Common myeloid progenitor, CD34-positive (primary cell): Measurements from ENCODE around the gene PBX4. TPM values are rescaled to one million over a fixed set of nuclear protein-coding genes. Genes with fewer than 3 reads are reported as not detected.
A peak's percentile ranks its signal among the peaks of the same experiment; 100 is the strongest.
"Not testable (repeated sequence)": the region's sequence is repeated elsewhere in the genome, so short reads cannot be mapped to it uniquely, and the experiment has no call there.

Experiments
- CTCF ChIA-PET: fragments of 350-600 bp; sonication (Branson Sonifier 250); formaldehyde crosslinking; loops from one replicate; lab custom pipeline; 2021; ENCODE audit warnings: antibody characterized with exemption; lab: Charles Lee
- POLR2A ChIA-PET: fragments of 350-600 bp; sonication (Branson Sonifier 250); formaldehyde crosslinking; loops from one replicate; lab custom pipeline; 2021; ENCODE audit warnings: antibody characterized with exemption; lab: Charles Lee
- DNase-seq, 3 donors: peaks; one replicate each; pipeline versions ENCODE4 v3.0.0 to v3.0.0-alpha.2; 2013
- H3K27ac ChIP-seq, 2 experiments: 1 replicate in 1 of 2; 2 replicates in 1 of 2; pipeline ENCODE4 v1.7.0; 2013; ENCODE audit warnings: inconsistent platforms in 2 of 2, low read length in 2 of 2, mild to moderate bottlenecking in 2 of 2, low read depth in 1 of 2, moderate library complexity in 1 of 2; ENCODE audit not compliant: severe bottlenecking in 2 of 2, insufficient read depth in 1 of 2, poor library complexity in 1 of 2
- H3K27me3 ChIP-seq, 5 experiments: replicated peaks in 2 of 5; 1 replicate in 3 of 5; 2 replicates in 2 of 5; pipeline versions ENCODE4 v1.6.1 to v1.7.0; 2013; ENCODE audit warnings: low read length in 4 of 5, mild to moderate bottlenecking in 2 of 5, moderate library complexity in 2 of 5, inconsistent platforms in 1 of 5; ENCODE audit not compliant: insufficient read depth in 5 of 5, control insufficient read depth in 4 of 5
- H3K36me3 ChIP-seq, 4 experiments: 1 replicate in 2 of 4; 2 replicates in 2 of 4; pipeline versions ENCODE4 v1.6.1 to v1.7.0; 2013; ENCODE audit warnings: low read length in 3 of 4, control low read depth in 1 of 4, mild to moderate bottlenecking in 1 of 4; ENCODE audit not compliant: control insufficient read depth in 4 of 4, insufficient read depth in 4 of 4
- H3K4me1 ChIP-seq, 4 experiments: 1 replicate in 3 of 4; 2 replicates in 1 of 4; pipeline versions ENCODE4 v1.6.1 to v1.7.1; 2013; ENCODE audit warnings: low read length in 3 of 4, mild to moderate bottlenecking in 3 of 4, control low read depth in 1 of 4, inconsistent platforms in 1 of 4, moderate library complexity in 1 of 4; ENCODE audit not compliant: control insufficient read depth in 4 of 4, insufficient read depth in 4 of 4; ENCODE audit errors: control extremely low read depth in 1 of 4
- H3K4me3 ChIP-seq, 7 experiments: 1 replicate in 4 of 7; 2 replicates in 3 of 7; pipeline versions ENCODE4 v1.5.1 to v1.7.0; 2013; ENCODE audit warnings: mild to moderate bottlenecking in 7 of 7, low read length in 6 of 7, moderate library complexity in 6 of 7, inconsistent platforms in 2 of 7, low read depth in 2 of 7, control low read depth in 1 of 7; ENCODE audit not compliant: insufficient read depth in 4 of 7, control insufficient read depth in 1 of 7; ENCODE audit errors: extremely low read depth in 1 of 7
- H3K9me3 ChIP-seq, 5 experiments: 1 replicate in 4 of 5; 2 replicates in 1 of 5; pipeline versions ENCODE4 v1.6.1 to v1.7.1; 2013; ENCODE audit warnings: low read length in 4 of 5, mild to moderate bottlenecking in 2 of 5, inconsistent platforms in 1 of 5, low read depth in 1 of 5, moderate library complexity in 1 of 5; ENCODE audit not compliant: control insufficient read depth in 4 of 5, insufficient read depth in 2 of 5; ENCODE audit errors: control extremely low read depth in 1 of 5
- WGBS: methylation state at CpG from one replicate; pipeline ENCODE4 v1.1.5; 2013; ENCODE audit not compliant: insufficient coverage; 5-methylcytosine and 5-hydroxymethylcytosine counted together
- polyA plus RNA-seq: library from polyadenylated mRNA; unstranded; fragments of 120-200 nt; gene quantifications from one replicate; pipeline ENCODE4 v1.2.1, GENCODE V29; 2013

Gene PBX4, protein sequence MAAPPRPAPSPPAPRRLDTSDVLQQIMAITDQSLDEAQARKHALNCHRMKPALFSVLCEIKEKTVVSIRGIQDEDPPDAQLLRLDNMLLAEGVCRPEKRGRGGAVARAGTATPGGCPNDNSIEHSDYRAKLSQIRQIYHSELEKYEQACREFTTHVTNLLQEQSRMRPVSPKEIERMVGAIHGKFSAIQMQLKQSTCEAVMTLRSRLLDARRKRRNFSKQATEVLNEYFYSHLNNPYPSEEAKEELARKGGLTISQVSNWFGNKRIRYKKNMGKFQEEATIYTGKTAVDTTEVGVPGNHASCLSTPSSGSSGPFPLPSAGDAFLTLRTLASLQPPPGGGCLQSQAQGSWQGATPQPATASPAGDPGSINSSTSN
- 2.6 TPM for polyA plus RNA-seq

GRCh38 chr19:19618219-19619051, at the start of gene PBX4:
PBX4 (minus strand) TSS chr19:19618687; CDS start chr19:19618629, 58 bp downstream.
- no peaks in the 10 kb centered on the region for H3K9me3 ChIP-seq
- DNase-seq = peak; percentile 96 to 99 (median 99)
- peaks cover 0 to 12% (median 11%) of the 10 kb centered on the region in 4 experiments for H3K4me1 ChIP-seq
- CTCF ChIA-PET = no interaction called here
- WGBS = 11% methylated on average over 61 of the region's 80 CpGs
- no peak within 1 kb of the TSS for H3K27ac ChIP-seq
- peak within 1 kb of the TSS in 6 of 7 experiments; percentile 2 to 72 (median 44) for H3K4me3 ChIP-seq
- POLR2A ChIA-PET = no interaction called here
- peaks cover 0 to 4% (median 1%) of the 10 kb centered on the region in 4 experiments for H3K36me3 ChIP-seq
- H3K27me3 ChIP-seq = peaks cover 0 to 4% (median 0%) of the 10 kb centered on the region in 5 experiments

GRCh38 chr19:19665420-19665948, 47.0 kb upstream of the PBX4 start:
- H3K27me3 ChIP-seq, H3K4me3 ChIP-seq, H3K36me3 ChIP-seq, H3K9me3 ChIP-seq, POLR2A ChIA-PET, CTCF ChIA-PET, DNase-seq, H3K27ac ChIP-seq: not testable (repeated sequence)
- H3K4me1 ChIP-seq = peaks cover 6 to 47% (median 39%) of the 10 kb centered on the region in 4 experiments
- 91% methylated on average over 16 of the region's 22 CpGs for WGBS

- CTCF ChIA-PET = interaction anchor here (1.4 to 2.7 kb wide), 3 partner anchors 12 to 131 kb away, joined by 5 to 20 read pairs (median 10); partner anchors contain the start of gene GMIP
- Histone ChIP-seq H3K4me1 (peaks cover 6 to 36% (median 28%) of the 10 kb centered on the region in 4 experiments), H3K36me3 (peaks cover 0 to 19% (median 14%) of the 10 kb centered on the region in 4 experiments), H3K27me3 (no peaks in the 10 kb centered on the region), H3K9me3 (no peaks in the 10 kb centered on the region), H3K4me3 (peak within 1 kb of the TSS; percentile 83 to 94 (median 92)), H3K27ac (peak within 1 kb of the TSS; percentile 90 to 94)
- WGBS = under 1% methylated on average over 58 of the region's 85 CpGs
- peak; percentile 97 to 99 (median 99) for DNase-seq
- POLR2A ChIA-PET = interaction anchor here (0.7 to 2.1 kb wide), 2 partner anchors 20 to 203 kb away, joined by 4 read pairs; partner anchors contain the start of genes GMIP and ZNF253
Measured at GRCh38 chr19:19663256-19664120, 45.0 kb upstream of the PBX4 start, which contains the start of gene ATP13A1. ATP13A1 (minus strand) TSS chr19:19663676; CDS start chr19:19663666, 10 bp downstream.

- ChIA-PET CTCF (interaction anchor here (1.4 to 2.7 kb wide), 3 partner anchors 12 to 130 kb away, joined by 5 to 20 read pairs (median 10); partner anchors contain the start of gene GMIP), POLR2A (interaction anchor here (2.1 kb wide), 1 partner anchor 19 kb away, joined by 4 read pairs; the partner anchor contains the start of gene GMIP)
- peaks cover 6 to 31% (median 25%) of the 10 kb centered on the region in 4 experiments for H3K4me1 ChIP-seq
- peaks cover 6 to 24% (median 20%) of the 10 kb centered on the region in 4 experiments for H3K36me3 ChIP-seq
- H3K9me3 ChIP-seq = no peaks in the 10 kb centered on the region
- H3K27me3 ChIP-seq = no peaks in the 10 kb centered on the region
- no peak for DNase-seq
- H3K4me3 ChIP-seq = peak overlapping the region; percentile 83 to 94 (median 92)
- H3K27ac ChIP-seq = peak overlapping the region; percentile 90 to 94
- WGBS = 0% methylated on average over 12 of the region's 17 CpGs
Measured at GRCh38 chr19:19662871-19663255, 44.4 kb upstream of the PBX4 start.

- Histone ChIP-seq H3K27ac (peak overlapping the region in 1 of 2 experiments; percentile 94), H3K4me1 (peaks cover 6 to 26% (median 21%) of the 10 kb centered on the region in 4 experiments), H3K4me3 (peak overlapping the region in 6 of 7 experiments; percentile 83 to 94 (median 92)), H3K27me3 (no peaks in the 10 kb centered on the region), H3K36me3 (peaks cover 8 to 28% (median 24%) of the 10 kb centered on the region in 4 experiments), H3K9me3 (no peaks in the 10 kb centered on the region)
- DNase-seq = no peak
- CTCF ChIA-PET = interaction anchor here (1.0 to 2.7 kb wide), 4 partner anchors 11 to 130 kb away, joined by 3 to 20 read pairs (median 8); partner anchors contain the start of gene GMIP
- POLR2A ChIA-PET = interaction anchor here (2.1 kb wide), 1 partner anchor 19 kb away, joined by 4 read pairs; the partner anchor contains the start of gene GMIP
- WGBS = 93% methylated on average over 8 of the region's 8 CpGs
Measured at GRCh38 chr19:19662344-19662743, 43.9 kb upstream of the PBX4 start.
